IMR-90 (cell line): ENCODE results near the gene NDUFS3.

Experiments used
- CEBPB ChIP-seq: IDR thresholded peaks from 2 replicates; pipeline ENCODE4 v1.6.1; 2012; ENCODE audit warnings: low read depth, low read length, improper control_type of control experiment
- CHD1 ChIP-seq: IDR thresholded peaks from 2 replicates; pipeline ENCODE4 v1.6.1; 2012; ENCODE audit warnings: low read depth, low read length, improper control_type of control experiment
- FOS ChIP-seq: fragments of 150-350 bp; IDR thresholded peaks from 2 replicates; pipeline ENCODE4 v1.6.1; 2016; ENCODE audit warnings: low read depth, low read length
- MAFK ChIP-seq: IDR thresholded peaks from 2 replicates; pipeline ENCODE4 v1.6.1; 2012; ENCODE audit warnings: low read depth, low read length, improper control_type of control experiment
- SMC3 ChIP-seq: fragments of 150-350 bp; IDR thresholded peaks from 2 replicates; pipeline ENCODE4 v1.6.1; 2016; ENCODE audit warnings: low read depth, mild to moderate bottlenecking, antibody characterized with exemption, low read length, moderate library complexity
- TF ChIP-seq, protein P1 (sequence below): conservative IDR thresholded peaks from 2 replicates; pipeline ENCODE4 v1.5.1; 2012; ENCODE audit warnings: mild to moderate bottlenecking, low read depth, low read length, improper control_type of control experiment
- TF ChIP-seq, protein P2 (sequence below): fragments of 150-350 bp; IDR thresholded peaks from 2 replicates; pipeline ENCODE4 v1.6.1; 2016; ENCODE audit warnings: low read depth, mild to moderate bottlenecking, low read length, moderate library complexity, borderline replicate concordance

DNA sequence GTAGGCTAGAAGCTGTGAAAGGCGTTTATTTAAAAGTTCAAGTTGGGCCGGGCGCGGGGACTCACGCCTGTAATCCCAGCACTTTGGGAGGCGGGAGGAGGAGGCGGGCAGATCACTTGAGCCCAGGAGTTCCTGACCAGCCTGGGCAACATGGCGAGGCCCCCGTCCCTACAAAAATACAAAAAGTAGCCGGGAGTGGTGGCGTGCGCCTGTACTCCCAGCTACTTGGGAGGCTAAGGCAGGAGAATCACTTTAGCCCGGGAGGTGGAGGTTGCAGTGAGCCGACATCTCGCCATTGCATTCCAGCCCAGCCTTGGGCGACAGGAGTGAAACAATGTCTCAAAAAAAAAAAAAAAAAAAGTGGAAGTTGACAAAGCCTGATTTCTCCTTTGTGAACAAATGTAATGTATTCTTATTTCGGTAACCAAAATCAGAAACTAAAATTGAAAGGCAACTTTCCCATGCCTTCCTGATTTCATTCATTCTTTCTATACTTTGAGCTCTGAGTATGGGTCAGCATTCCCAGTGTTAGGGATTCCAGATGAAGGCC is 12.7 kb upstream of the NDUFS3 start:
- TF ChIP-seq MAFK (no peak), CHD1 (no peak), CEBPB (no peak), SMC3 (no peak), FOS (no peak)
- TF ChIP-seq, protein P1, sequence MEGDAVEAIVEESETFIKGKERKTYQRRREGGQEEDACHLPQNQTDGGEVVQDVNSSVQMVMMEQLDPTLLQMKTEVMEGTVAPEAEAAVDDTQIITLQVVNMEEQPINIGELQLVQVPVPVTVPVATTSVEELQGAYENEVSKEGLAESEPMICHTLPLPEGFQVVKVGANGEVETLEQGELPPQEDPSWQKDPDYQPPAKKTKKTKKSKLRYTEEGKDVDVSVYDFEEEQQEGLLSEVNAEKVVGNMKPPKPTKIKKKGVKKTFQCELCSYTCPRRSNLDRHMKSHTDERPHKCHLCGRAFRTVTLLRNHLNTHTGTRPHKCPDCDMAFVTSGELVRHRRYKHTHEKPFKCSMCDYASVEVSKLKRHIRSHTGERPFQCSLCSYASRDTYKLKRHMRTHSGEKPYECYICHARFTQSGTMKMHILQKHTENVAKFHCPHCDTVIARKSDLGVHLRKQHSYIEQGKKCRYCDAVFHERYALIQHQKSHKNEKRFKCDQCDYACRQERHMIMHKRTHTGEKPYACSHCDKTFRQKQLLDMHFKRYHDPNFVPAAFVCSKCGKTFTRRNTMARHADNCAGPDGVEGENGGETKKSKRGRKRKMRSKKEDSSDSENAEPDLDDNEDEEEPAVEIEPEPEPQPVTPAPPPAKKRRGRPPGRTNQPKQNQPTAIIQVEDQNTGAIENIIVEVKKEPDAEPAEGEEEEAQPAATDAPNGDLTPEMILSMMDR, result no peak
- TF ChIP-seq, protein P2, sequence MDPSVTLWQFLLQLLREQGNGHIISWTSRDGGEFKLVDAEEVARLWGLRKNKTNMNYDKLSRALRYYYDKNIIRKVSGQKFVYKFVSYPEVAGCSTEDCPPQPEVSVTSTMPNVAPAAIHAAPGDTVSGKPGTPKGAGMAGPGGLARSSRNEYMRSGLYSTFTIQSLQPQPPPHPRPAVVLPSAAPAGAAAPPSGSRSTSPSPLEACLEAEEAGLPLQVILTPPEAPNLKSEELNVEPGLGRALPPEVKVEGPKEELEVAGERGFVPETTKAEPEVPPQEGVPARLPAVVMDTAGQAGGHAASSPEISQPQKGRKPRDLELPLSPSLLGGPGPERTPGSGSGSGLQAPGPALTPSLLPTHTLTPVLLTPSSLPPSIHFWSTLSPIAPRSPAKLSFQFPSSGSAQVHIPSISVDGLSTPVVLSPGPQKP, result no peak
